Tibial nerve (tissue), 3 donors: ENCODE results near the gene TAF1C.

Experiments used
- POLR2A ChIP-seq, 2 donors: fragments of 450-650 bp; IDR thresholded peaks; one replicate each; pipeline ENCODE4 v1.6.1; 2017; ENCODE audit warnings: antibody characterized with exemption in 2 of 2, mild to moderate bottlenecking in 2 of 2, moderate library complexity in 2 of 2
- TF ChIP-seq, protein P1 (sequence below), 5 experiments: fragments of 200-600 bp in 3 of 5; fragments of 450-650 bp in 2 of 5; sonication (generic) in 3 of 5; IDR thresholded peaks; one replicate each; pipeline ENCODE4 v1.5.1; 2016 to 2019; ENCODE audit warnings: antibody characterized with exemption in 5 of 5, mild to moderate bottlenecking in 3 of 5, moderate library complexity in 2 of 5

DNA sequence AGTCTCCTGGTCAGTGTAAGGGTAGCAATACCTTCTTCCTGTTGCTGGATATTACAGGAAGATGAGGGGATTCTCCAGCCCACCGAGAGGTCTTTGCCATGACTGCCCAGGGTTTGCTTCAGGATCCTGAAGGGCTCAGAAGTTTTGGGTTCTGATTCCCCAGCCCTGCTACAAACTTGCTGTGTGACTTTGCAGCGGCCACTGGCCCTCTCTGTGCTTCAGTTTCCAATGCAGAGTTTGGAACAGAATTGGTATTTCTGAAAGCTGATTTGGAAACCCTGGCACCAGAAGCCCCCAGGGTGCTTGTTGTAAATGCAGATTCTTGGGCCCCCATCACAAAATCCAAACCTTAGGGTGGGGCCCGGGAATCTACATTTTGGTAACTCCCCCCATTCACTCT, 38.3 kb upstream of the TAF1C start:
- TF ChIP-seq, protein P1, sequence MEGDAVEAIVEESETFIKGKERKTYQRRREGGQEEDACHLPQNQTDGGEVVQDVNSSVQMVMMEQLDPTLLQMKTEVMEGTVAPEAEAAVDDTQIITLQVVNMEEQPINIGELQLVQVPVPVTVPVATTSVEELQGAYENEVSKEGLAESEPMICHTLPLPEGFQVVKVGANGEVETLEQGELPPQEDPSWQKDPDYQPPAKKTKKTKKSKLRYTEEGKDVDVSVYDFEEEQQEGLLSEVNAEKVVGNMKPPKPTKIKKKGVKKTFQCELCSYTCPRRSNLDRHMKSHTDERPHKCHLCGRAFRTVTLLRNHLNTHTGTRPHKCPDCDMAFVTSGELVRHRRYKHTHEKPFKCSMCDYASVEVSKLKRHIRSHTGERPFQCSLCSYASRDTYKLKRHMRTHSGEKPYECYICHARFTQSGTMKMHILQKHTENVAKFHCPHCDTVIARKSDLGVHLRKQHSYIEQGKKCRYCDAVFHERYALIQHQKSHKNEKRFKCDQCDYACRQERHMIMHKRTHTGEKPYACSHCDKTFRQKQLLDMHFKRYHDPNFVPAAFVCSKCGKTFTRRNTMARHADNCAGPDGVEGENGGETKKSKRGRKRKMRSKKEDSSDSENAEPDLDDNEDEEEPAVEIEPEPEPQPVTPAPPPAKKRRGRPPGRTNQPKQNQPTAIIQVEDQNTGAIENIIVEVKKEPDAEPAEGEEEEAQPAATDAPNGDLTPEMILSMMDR (IDR thresholded peaks at IDR 0.05), result no peak
- TF ChIP-seq POLR2A (IDR thresholded peaks at IDR 0.05), result no peak
